ENCODE data around the gene AURKB. TPM values are rescaled to one million over a fixed set of nuclear protein-coding genes. Genes with fewer than 3 reads are reported as not detected.

AURKB gene
- total and polyA plus RNA-seq, 10 of the 15 experiments (the other 5 are each of a cell fraction or from before 2014, with no cell fraction given) = 52.7 to 209 (median 128) TPM

GRCh38 chr17:8162233-8162996 lies 48.0 kb downstream of the AURKB start, which contains the start of gene VAMP2:
TSS of gene VAMP2 (minus strand) at chr17:8162948. CDS start at chr17:8162879, 69 bp downstream.
- ChIA-PET CTCF (interaction anchor here (2.3 kb wide), 1 partner anchor 24 kb away, joined by 11 read pairs; no protein-coding TSS in a partner anchor), RAD21 (ENCODE audit: unreplicated experiment) (interaction anchor here (2.2 kb wide), 1 partner anchor 43 kb away, joined by 9 read pairs; no protein-coding TSS in a partner anchor), SMC1A (ENCODE audit: uncharacterized antibody, unreplicated experiment) (interaction anchor here (0.7 to 2.7 kb wide), 2 partner anchors 25 to 43 kb away, joined by 3 to 11 read pairs; no protein-coding TSS in a partner anchor), POLR2A (interaction anchor here (0.6 to 2.6 kb wide), 3 partner anchors 11 to 72 kb away, joined by 3 to 12 read pairs (median 3); partner anchors contain the start of gene AURKB)
- H3K27me3 ChIP-seq (replicated peaks in 1 of 2; ENCODE audit: control insufficient read depth in 2 of 2, insufficient read depth in 2 of 2, low read length in 1 of 2) = no peaks in the 10 kb centered on the region
- intact Hi-C loops (cut with micrococcal nuclease; ENCODE audit: unreplicated experiment) (loop anchor here (5.0 kb wide), 1 partner anchor 100 kb away; no protein-coding TSS in a partner anchor), in situ Hi-C loops (cut with MboI) (no loop called here)
- DNase-seq (ENCODE audit: low read depth, low spot score) (no peak), FAIRE-seq (no peak), ATAC-seq (peak; percentile 69)
- peaks cover 24% of the 10 kb centered on the region for H3K79me2 ChIP-seq (ENCODE audit: control insufficient read depth, insufficient read depth, low read length)
- no TSS peak for BruUV-seq (replicated peaks)
- 1% methylated on average over 44 of the region's 75 CpGs for WGBS (ENCODE audit: insufficient coverage, insufficient replicate concordance, low lambda C conversion rate, missing lambda C conversion rate)
- peak within 1 kb of the TSS; percentile 87 for H3K27ac ChIP-seq (ENCODE audit: control insufficient read depth, insufficient read depth)
- no peaks in the 10 kb centered on the region for H4K20me1 ChIP-seq (ENCODE audit: control insufficient read depth, insufficient read depth)
- H2AFZ ChIP-seq (ENCODE audit: control insufficient read depth, low read depth, low read length) = peak within 1 kb of the TSS; percentile 94
- peaks cover 0 to 5% of the 10 kb centered on the region in 2 experiments; a peak in 1 of 4 replicates for H3K36me3 ChIP-seq (ENCODE audit: control insufficient read depth in 2 of 2, insufficient read depth in 2 of 2, low read length in 1 of 2)
- peak within 1 kb of the TSS; percentile 91 for H3K9ac ChIP-seq (ENCODE audit: control insufficient read depth, insufficient read depth, low read length)
- no peaks in the 10 kb centered on the region for H3K9me3 ChIP-seq (replicated peaks; ENCODE audit: control insufficient read depth, insufficient read depth, low read length)
- H3K4me2 ChIP-seq (ENCODE audit: control insufficient read depth, insufficient read depth) = peak within 1 kb of the TSS; percentile 100
- H3K4me1 ChIP-seq (ENCODE audit: control insufficient read depth, insufficient read depth, low read length) = peaks cover 33% of the 10 kb centered on the region
- H3K4me3 ChIP-seq = peak within 1 kb of the TSS; percentile 95
- TF ChIP-seq ASH2L (IDR thresholded peaks at IDR 0.05; ENCODE audit: borderline replicate concordance, low read depth) (no peak), ZZZ3 (IDR thresholded peaks at IDR 0.05; ENCODE audit: control insufficient read depth, insufficient read length, low read depth) (no peak), SRF (IDR thresholded peaks at IDR 0.05; ENCODE audit: low read depth in 2 of 2, low read length in 2 of 2) (no peak), ZSCAN29 (IDR thresholded peaks at IDR 0.05) (peak; percentile 60; the same call in 1 of the 2 replicates), NKRF (conservative IDR thresholded peaks at IDR 0.05) (peak; percentile 89), CTCF (IDR thresholded peaks at IDR 0.05 in 2 of 3, conservative IDR thresholded peaks at IDR 0.05 in 1 of 3; ENCODE audit: control insufficient read depth in 2 of 3, extremely low read depth in 1 of 3, insufficient read depth in 1 of 3, low read depth in 3 of 3, low read length in 3 of 3) (no peak), SIX5 (IDR thresholded peaks at IDR 0.05; ENCODE audit: low read depth, low read length, severe bottlenecking) (no peak), CBX5 (IDR thresholded peaks at IDR 0.05; ENCODE audit: low read depth) (no peak), TAF1 (IDR thresholded peaks at IDR 0.05; ENCODE audit: borderline replicate concordance, low read depth, low read length) (peak; percentile 66; the same call in 1 of the 2 replicates), ZNF24 (IDR thresholded peaks at IDR 0.05) (peak; percentile 67), SP1 (IDR thresholded peaks at IDR 0.05; ENCODE audit: low read depth, low read length) (no peak), IRF4 (IDR thresholded peaks at IDR 0.05; ENCODE audit: low read depth, low read length) (no peak), TCF3 (IDR thresholded peaks at IDR 0.05; ENCODE audit: borderline replicate concordance, insufficient read depth, low read depth, low read length) (0 out of 2 replicates have a peak, but pooled peaks have one; percentile 2), RCOR1 (conservative IDR thresholded peaks at IDR 0.05; ENCODE audit: low read depth, low read length) (no peak), STAT3 (IDR thresholded peaks at IDR 0.05; ENCODE audit: low read depth, low read length) (no peak), STAT1 (conservative IDR thresholded peaks at IDR 0.05) (peak; percentile 64; the same call in 1 of the 2 replicates), RBBP5 (conservative IDR thresholded peaks at IDR 0.05) (no peak), SUPT20H (IDR thresholded peaks at IDR 0.05; ENCODE audit: borderline replicate concordance, control insufficient read depth, low read depth, low read length) (no peak), NR2F1 (conservative IDR thresholded peaks at IDR 0.05) (peak; percentile 68)

All from GM12878 (cell line).